Mesodermal cell (in vitro differentiated cells): ENCODE results near the gene AVPR1B.

Experiments used
- H3K27ac ChIP-seq: 2 replicates; pipeline ENCODE4 v1.7.0; 2013; ENCODE audit warnings: mild to moderate bottlenecking, low read depth, low read length, moderate library complexity; ENCODE audit not compliant: severe bottlenecking
- H3K36me3 ChIP-seq: 2 replicates; pipeline ENCODE4 v1.7.1; 2013; ENCODE audit warnings: mild to moderate bottlenecking, low read length, moderate library complexity; ENCODE audit not compliant: control insufficient read depth, insufficient read depth
- H3K4me1 ChIP-seq: one replicate; pipeline ENCODE4 v1.7.1; 2013; ENCODE audit warnings: mild to moderate bottlenecking, low read length; ENCODE audit not compliant: insufficient read depth, control insufficient read depth, poor library complexity, severe bottlenecking
- H3K4me3 ChIP-seq: 2 replicates; pipeline ENCODE4 v1.7.0; 2013; ENCODE audit warnings: low read length, control low read depth, mild to moderate bottlenecking; ENCODE audit not compliant: insufficient read depth, poor library complexity, severe bottlenecking; ENCODE audit errors: extremely low read depth
- H3K9me3 ChIP-seq: 2 replicates; pipeline ENCODE4 v1.7.1; 2013; ENCODE audit warnings: mild to moderate bottlenecking, low read length, moderate library complexity; ENCODE audit not compliant: control insufficient read depth
- WGBS, 2 experiments: methylation state at CpG; one replicate each; pipeline ENCODE4 v1.1.5; 2013; ENCODE audit warnings: missing lambda C conversion rate in 2 of 2; ENCODE audit not compliant: insufficient coverage in 2 of 2; 5-methylcytosine and 5-hydroxymethylcytosine counted together

Gene AVPR1B

DNA sequence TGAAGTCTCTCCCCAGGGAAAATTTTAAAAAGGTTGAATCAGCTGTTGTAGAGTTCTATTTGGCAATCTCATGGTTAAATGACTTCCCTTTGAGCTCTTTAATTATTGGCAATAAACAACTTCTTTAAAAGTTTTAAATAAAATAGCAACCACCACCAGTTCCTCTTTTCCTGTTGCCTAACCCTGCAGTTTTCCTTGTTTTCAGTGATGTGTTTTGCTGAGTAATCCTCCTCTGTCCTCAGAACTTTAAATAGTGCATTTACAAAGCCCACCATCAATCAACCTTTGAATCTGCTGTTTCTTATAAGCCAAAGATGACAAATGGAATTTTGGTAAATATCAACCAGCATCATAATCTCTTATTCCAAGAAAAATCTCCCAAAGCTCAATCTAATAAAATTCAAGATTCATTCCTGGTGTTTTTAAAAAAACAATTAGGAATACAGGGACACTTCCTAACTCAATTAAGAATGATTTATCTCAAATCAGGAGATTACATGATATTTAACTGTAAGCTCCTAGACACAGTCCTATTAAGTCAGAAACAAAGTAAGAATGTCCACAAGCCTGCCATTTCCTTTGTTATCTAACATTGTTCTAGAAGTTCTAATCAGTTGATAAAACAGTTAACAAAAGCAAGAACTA, 14.8 kb downstream of the AVPR1B start:
- no peaks in the 10 kb centered on the region for H3K9me3 ChIP-seq
- no peaks in the 10 kb centered on the region for H3K36me3 ChIP-seq
- no peak overlapping the region for H3K27ac ChIP-seq
- no peak overlapping the region for H3K4me3 ChIP-seq
- H3K4me1 ChIP-seq, result no peaks in the 10 kb centered on the region

DNA sequence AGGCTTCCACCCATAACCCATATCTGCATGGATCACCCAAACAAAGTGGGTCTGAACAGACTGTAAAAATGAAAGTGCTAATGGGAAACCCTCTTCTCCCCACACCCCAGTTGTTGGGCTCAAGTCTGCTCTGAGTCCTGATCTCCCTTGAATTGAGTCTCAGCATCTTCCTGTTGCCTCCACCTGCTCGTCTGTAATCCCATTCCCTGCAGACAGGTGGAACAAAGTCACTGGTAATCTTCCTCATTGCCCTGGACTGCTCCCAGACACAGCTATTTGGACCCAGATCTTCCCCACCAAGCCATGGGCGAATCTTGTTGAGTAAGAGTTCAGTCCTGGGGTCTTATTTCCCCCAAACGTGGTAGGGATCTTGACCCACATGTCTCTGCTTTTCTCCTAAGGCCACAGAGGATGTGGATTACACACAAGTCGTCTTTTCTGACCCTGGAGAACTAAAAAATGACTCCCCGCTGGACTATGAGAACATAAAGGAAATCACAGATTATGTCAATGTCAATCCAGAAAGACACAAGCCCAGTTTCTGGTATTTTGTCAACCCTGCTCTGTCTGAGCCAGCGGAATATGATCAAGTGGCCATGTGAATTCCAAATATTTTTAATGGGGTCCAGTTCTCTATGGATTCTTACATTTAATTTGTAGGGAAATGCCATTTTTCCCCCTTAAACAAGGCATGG, 15.7 kb downstream of the AVPR1B start:
- H3K9me3 ChIP-seq, result no peaks in the 10 kb centered on the region
- WGBS, 2 experiments, result 88 to 96% methylated on average over 4 to 5 of the region's 6 CpGs
- H3K27ac ChIP-seq, result no peak overlapping the region
- no peak overlapping the region for H3K4me3 ChIP-seq
- no peaks in the 10 kb centered on the region for H3K4me1 ChIP-seq
- no peaks in the 10 kb centered on the region for H3K36me3 ChIP-seq

DNA sequence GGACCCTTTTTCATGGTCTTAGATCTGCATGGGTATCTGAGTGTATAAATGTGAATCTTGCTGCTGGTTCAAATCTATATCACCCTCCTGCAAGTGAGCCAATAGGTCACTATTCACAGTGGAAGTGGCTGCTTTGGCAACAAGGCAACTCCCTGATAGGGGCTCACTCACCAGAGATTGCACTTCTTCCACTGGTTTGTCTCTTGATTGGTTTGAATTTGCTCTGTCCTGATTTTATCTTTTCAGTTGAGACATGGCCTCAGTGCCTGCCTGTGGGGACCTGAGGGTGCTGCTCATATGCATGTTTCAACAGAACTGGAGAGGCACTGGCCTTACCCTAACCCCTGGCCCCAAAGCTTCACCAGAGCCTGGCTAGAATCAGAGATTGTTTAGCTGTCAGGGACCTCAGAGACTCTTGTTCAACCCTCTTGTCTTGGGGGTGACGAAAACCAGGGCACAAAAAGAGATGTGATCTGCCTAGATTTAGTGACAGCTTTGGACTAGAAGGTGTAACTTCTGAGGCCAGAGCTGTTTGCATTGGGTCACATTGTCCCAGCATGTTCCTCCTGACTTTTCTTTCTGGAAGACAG, 16.9 kb downstream of the AVPR1B start:
- H3K4me3 ChIP-seq, result no peak overlapping the region
- H3K9me3 ChIP-seq, result no peaks in the 10 kb centered on the region
- 78 to 100% methylated on average over 1 of the region's 1 CpG for WGBS, 2 experiments
- no peaks in the 10 kb centered on the region for H3K36me3 ChIP-seq
- no peak overlapping the region for H3K27ac ChIP-seq
- H3K4me1 ChIP-seq, result no peaks in the 10 kb centered on the region

DNA sequence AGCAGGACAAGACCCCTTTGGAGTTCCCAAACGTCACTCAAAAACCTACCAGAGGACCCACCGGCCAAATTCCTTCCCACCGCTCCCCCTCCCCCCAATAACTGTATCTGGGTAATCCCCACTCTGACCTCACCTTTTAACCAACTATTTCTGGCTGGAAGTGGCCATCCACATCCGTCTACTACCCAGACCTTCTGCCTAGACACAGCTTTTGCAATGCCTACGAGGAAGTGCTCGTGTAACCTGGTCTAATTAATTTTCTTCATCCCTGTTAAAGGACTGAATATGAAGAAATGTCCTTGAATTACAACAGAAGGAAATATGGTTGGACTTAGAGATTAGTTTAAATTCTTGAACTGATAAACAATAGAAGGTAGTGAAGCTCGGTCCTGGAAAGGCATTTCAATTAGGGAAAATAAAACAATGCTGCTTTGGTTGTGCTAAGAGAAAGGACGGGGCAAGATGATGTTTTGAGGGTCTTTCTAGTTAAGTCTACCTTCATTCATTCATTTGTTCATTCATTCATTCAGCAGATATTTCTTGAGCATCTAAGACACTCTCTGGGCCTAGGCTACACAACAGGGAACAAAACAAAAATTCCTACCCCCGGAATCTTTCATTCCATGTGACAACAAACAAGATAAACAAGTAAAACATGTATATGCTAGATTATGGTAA, 18.8 kb downstream of the AVPR1B start:
- Histone ChIP-seq H3K4me3 (no peak overlapping the region), H3K27ac (no peak overlapping the region), H3K9me3 (no peaks in the 10 kb centered on the region), H3K4me1 (no peaks in the 10 kb centered on the region), H3K36me3 (no peaks in the 10 kb centered on the region)
- WGBS, 2 experiments, result 86 to 88% methylated on average over 5 of the region's 9 CpGs

DNA sequence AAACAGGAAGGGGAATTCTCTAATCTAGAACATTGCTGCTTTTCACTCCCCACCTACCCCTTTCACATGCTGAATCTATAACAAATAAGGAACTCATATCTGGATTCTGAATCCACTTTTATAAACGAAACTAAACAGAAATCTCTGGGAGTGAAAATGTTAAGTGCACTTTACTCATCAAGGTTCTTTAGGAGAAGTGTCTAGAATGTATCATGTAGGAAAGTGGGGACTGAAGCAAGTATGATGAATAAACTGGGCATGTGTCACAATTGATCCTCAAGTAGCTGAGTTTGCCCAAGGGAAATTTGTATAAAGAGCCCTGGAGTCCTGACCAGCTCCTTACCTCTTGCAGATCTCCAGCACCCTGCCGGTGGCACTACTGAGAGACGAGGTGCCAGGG, 19.8 kb downstream of the AVPR1B start:
- WGBS, 2 experiments, result 88 to 94% methylated on average over 2 of the region's 3 CpGs
- H3K27ac ChIP-seq, result no peak overlapping the region
- H3K4me1 ChIP-seq, result no peaks in the 10 kb centered on the region
- no peaks in the 10 kb centered on the region for H3K9me3 ChIP-seq
- H3K36me3 ChIP-seq, result no peaks in the 10 kb centered on the region
- H3K4me3 ChIP-seq, result no peak overlapping the region

DNA sequence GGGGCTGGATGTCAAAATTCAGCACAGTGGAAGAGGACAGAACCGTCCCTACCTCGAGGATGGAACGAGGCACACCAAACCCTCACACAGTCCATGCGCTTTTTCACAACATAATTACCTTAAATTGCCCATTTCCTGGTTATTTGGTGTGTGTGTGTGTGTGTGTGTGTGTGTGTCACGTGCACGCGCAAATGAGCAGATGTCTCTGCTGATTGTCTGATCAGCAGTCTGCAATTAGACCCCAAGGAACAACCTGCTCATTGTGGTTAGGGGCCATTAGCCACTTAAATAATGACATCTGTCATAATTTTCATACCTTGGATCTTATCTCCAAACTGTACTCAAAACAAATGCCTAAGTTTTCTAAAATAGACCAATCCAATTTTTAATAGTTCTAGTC, 23.2 kb downstream of the AVPR1B start:
- H3K27ac ChIP-seq, result no peak overlapping the region
- WGBS, 2 experiments, result 100% methylated on average over 1 of the region's 7 CpGs; no CpG with 5 or more reads in 1 of the 2 experiments
- H3K4me1 ChIP-seq, result no peaks in the 10 kb centered on the region
- H3K4me3 ChIP-seq, result no peak overlapping the region
- H3K9me3 ChIP-seq, result no peaks in the 10 kb centered on the region
- H3K36me3 ChIP-seq, result no peaks in the 10 kb centered on the region

DNA sequence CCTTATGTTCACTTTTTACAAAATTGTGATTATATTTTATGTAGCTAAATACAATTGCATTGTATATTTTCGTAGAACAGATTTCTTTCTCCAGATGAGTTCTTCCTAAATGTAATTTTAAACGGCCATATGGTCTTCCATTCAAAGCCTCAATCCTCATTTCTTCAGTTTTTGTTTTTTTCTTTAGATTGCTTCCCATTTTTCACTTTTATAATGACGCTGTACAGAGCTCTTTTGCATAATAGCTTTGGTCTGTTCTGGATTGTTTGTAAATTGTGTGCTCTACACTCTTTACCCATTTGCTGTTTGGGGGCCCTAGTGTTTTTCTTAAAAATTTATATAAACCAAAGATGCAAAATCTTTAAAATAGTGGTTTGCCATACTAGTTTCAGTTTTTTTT, 27.8 kb downstream of the AVPR1B start:
- H3K9me3 ChIP-seq, result no peaks in the 10 kb centered on the region
- no peak overlapping the region for H3K27ac ChIP-seq
- WGBS, 2 experiments, result 80 to 86% methylated on average over 1 of the region's 3 CpGs
- H3K4me3 ChIP-seq, result no peak overlapping the region
- H3K36me3 ChIP-seq, result no peaks in the 10 kb centered on the region
- H3K4me1 ChIP-seq, result no peaks in the 10 kb centered on the region

DNA sequence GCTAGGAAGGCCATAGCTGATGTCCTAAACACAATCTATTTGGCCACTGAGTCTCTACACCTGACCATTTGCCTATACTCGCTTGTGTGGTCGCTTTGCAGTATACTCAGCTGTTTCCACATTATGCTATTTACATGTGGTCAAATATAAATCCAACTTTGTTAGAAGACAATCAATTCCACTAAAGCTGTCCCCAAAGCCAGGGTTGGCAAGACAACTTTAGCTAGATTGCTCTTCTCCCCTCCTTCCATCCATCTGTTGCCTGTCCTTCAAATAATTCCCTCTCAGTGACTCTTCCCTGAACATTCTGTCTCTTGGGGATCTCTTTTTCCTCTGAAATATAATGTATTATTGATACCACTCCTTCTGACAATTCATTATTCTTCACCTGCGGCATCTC, 30.1 kb downstream of the AVPR1B start:
- no peaks in the 10 kb centered on the region for H3K4me1 ChIP-seq
- no peaks in the 10 kb centered on the region for H3K36me3 ChIP-seq
- no peak overlapping the region for H3K27ac ChIP-seq
- no peaks in the 10 kb centered on the region for H3K9me3 ChIP-seq
- no peak overlapping the region for H3K4me3 ChIP-seq
- WGBS, 2 experiments, result 90 to 96% methylated on average over 2 to 3 of the region's 3 CpGs

DNA sequence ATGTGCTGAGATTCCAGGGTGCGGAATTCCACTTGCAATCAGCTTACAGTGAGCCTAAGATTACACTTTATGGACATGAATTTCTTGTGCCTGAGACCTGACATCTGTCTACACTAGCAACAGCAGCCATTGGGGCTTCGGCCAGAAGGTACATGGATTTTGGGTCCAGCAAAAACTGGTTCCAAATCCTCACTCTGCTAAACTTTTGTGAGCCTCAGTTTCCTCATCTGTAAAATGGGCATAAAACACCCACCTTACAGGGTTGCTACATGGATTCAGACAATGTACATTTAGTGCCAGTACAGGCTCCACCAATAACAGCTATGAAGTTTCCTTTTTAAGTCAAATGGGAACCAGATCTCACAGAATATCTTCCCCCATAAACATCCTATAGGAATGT, 33.4 kb downstream of the AVPR1B start:
- Histone ChIP-seq H3K4me3 (no peak overlapping the region), H3K36me3 (no peaks in the 10 kb centered on the region), H3K27ac (no peak overlapping the region), H3K4me1 (no peaks in the 10 kb centered on the region), H3K9me3 (no peaks in the 10 kb centered on the region)
- 91 to 100% methylated on average over 2 of the region's 2 CpGs for WGBS, 2 experiments

DNA sequence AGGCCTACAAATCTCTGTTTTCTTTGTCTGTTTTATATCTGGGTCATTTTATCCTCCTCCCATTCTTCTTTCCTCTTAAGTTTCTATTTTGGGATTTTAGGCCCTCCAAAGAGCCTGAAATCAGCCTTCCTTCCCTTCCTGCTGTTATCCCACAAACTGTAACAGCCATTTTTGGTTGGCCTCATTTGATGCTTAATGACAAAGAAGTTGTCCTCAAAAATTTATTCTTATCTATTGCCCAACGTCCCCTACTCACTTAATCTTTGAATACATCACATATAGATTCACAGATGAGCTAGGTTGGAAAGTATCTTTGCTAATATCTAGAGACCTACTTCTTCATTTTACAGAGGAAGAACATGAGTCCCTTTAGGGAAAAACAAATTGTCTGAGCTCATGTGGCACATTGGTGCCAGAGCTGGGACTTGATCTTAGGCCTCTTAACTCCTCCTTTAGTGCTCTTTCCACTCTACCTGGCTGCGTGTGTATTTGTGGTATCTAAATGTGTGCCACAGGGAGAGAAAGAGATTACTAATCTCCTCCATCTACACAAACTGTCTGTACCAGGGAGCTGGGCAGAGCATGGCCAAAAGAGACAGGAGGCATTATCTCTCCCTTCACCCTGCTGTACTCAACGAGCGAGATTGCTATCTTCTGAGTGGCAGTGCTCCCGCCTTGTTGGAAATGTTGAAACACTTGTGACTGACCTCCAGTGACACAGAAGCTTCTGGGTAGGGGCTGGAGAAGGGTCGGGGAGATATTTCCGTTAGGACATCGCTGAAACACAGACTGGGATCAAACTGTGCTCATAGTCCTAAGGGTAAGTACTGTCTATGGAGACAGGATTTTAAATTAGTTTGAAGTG, 34.1 kb downstream of the AVPR1B start:
- H3K9me3 ChIP-seq, result no peaks in the 10 kb centered on the region
- H3K36me3 ChIP-seq, result no peaks in the 10 kb centered on the region
- H3K4me1 ChIP-seq, result no peaks in the 10 kb centered on the region
- H3K4me3 ChIP-seq, result no peak overlapping the region
- 76% methylated on average over 6 of the region's 8 CpGs for WGBS, 2 experiments
- H3K27ac ChIP-seq, result peak overlapping the region; percentile 31
